ENCODE results near the gene KCNQ2. TPM values are rescaled to one million over a fixed set of nuclear protein-coding genes. Genes with fewer than 3 reads are reported as not detected.

The KCNQ2 gene
- total RNA-seq, 2 donors from 2014 or later, result not detected

GRCh38 chr20:63372971-63373885, 99.2 kb downstream of the KCNQ2 start:
- H3K27me3 ChIP-seq, result peaks cover 0 to 7% of the 10 kb centered on the region in 2 donors
- H3K4me3 ChIP-seq, result no peak overlapping the region
- H3K27ac ChIP-seq, result no peak overlapping the region
- H3K36me3 ChIP-seq, result no peaks in the 10 kb centered on the region
- TF ChIP-seq CTCF (IDR thresholded peaks at IDR 0.05), result no peak
- H3K4me1 ChIP-seq, result peaks cover 0 to 22% of the 10 kb centered on the region in 2 donors
- H3K9me3 ChIP-seq, result no peaks in the 10 kb centered on the region
- DNase-seq (ENCODE audit: low spot score), result no peak

- Histone ChIP-seq H3K27ac (peak overlapping the region in 1 of 2 donors; percentile 35), H3K4me1 (peaks cover 0 to 22% of the 10 kb centered on the region in 2 donors), H3K36me3 (no peaks in the 10 kb centered on the region), H3K9me3 (no peaks in the 10 kb centered on the region), H3K27me3 (no peaks in the 10 kb centered on the region), H3K4me3 (no peak overlapping the region)
- no peak for DNase-seq (ENCODE audit: low spot score)
- no peak for TF ChIP-seq CTCF (IDR thresholded peaks at IDR 0.05)
Observed at GRCh38 chr20:63371291-63371865, 101.1 kb downstream of the KCNQ2 start.

GRCh38 chr20:63370618-63371187, 101.8 kb downstream of the KCNQ2 start:
- Histone ChIP-seq H3K4me3 (no peak overlapping the region), H3K27me3 (no peaks in the 10 kb centered on the region), H3K27ac (peak overlapping the region in 1 of 2 donors; percentile 35), H3K36me3 (no peaks in the 10 kb centered on the region), H3K4me1 (peaks cover 0 to 22% of the 10 kb centered on the region in 2 donors), H3K9me3 (no peaks in the 10 kb centered on the region)
- no peak for TF ChIP-seq CTCF (IDR thresholded peaks at IDR 0.05)
- DNase-seq (ENCODE audit: low spot score), result no peak

GRCh38 chr20:63369724-63370617, 102.5 kb downstream of the KCNQ2 start:
- Histone ChIP-seq H3K27me3 (no peaks in the 10 kb centered on the region), H3K4me3 (no peak overlapping the region), H3K9me3 (no peaks in the 10 kb centered on the region), H3K36me3 (no peaks in the 10 kb centered on the region), H3K4me1 (peaks cover 0 to 22% of the 10 kb centered on the region in 2 donors), H3K27ac (peak overlapping the region in 1 of 2 donors; percentile 35)
- no peak for TF ChIP-seq CTCF (IDR thresholded peaks at IDR 0.05)
- DNase-seq (ENCODE audit: low spot score), result no peak

GRCh38 chr20:63369024-63369530, 103.4 kb downstream of the KCNQ2 start:
- no peaks in the 10 kb centered on the region for H3K36me3 ChIP-seq
- peaks cover 0 to 22% of the 10 kb centered on the region in 2 donors for H3K4me1 ChIP-seq
- TF ChIP-seq CTCF (IDR thresholded peaks at IDR 0.05), result no peak
- H3K9me3 ChIP-seq, result no peaks in the 10 kb centered on the region
- H3K27ac ChIP-seq, result no peak overlapping the region
- DNase-seq (ENCODE audit: low spot score), result no peak
- H3K4me3 ChIP-seq, result no peak overlapping the region
- no peaks in the 10 kb centered on the region for H3K27me3 ChIP-seq

Measured in right atrium auricular region (tissue), 2 donors.